Prostate gland (tissue), 2 donors: ENCODE data around the gene ARHGAP21.

Source experiments
- CTCF ChIP-seq, 4 experiments: fragments of 200-600 bp in 2 of 4; fragments of 450-650 bp in 2 of 4; sonication (generic) in 2 of 4; IDR thresholded peaks; 1 replicate in 3 of 4; 2 replicates in 1 of 4; pipeline ENCODE4 v1.5.1; 2016 to 2019; ENCODE audit warnings: antibody characterized with exemption in 4 of 4, mild to moderate bottlenecking in 2 of 4, moderate library complexity in 2 of 4
- POLR2AphosphoS5 ChIP-seq: sonication (generic); formaldehyde crosslinking; IDR thresholded peaks from one replicate; pipeline ENCODE4 v1.6.1; 2017; ENCODE audit warnings: antibody characterized with exemption

GRCh38 chr10:24690961-24691512 lies 32.6 kb downstream of the ARHGAP21 start:
- no peak for TF ChIP-seq CTCF (IDR thresholded peaks at IDR 0.05)
- TF ChIP-seq POLR2AphosphoS5 = no peak
